Measurements from ENCODE around the gene SMIM36.

The SMIM36 gene

GRCh38 chr17:55546991-55547664 lies 35.9 kb upstream of the SMIM36 start:
- Histone ChIP-seq H3K4me3 (ENCODE audit: low read length, poor library complexity, severe bottlenecking) (no peak overlapping the region), H3K79me2 (ENCODE audit: insufficient read depth, low read length) (no peaks in the 10 kb centered on the region), H2AFZ (ENCODE audit: low read length) (no peak overlapping the region), H3K4me2 (ENCODE audit: low read depth, low read length, poor library complexity, severe bottlenecking) (no peak overlapping the region), H4K20me1 (ENCODE audit: insufficient read depth, low read length, poor library complexity, severe bottlenecking) (no peaks in the 10 kb centered on the region), H3K9me3 (ENCODE audit: insufficient read depth, low read depth, low read length) (no peaks in the 10 kb centered on the region; the same call in 1 of the 2 replicates), H3K9me2 (replicated peaks; ENCODE audit: low read depth, low read length) (no peaks in the 10 kb centered on the region), H3K27me3 (ENCODE audit: insufficient read depth, low read length, poor library complexity, severe bottlenecking) (no peaks in the 10 kb centered on the region), H3K36me3 (ENCODE audit: insufficient read depth, low read length) (no peaks in the 10 kb centered on the region), H3F3A (ENCODE audit: low read depth) (no peaks in the 10 kb centered on the region), H3K9ac (ENCODE audit: low read depth, low read length, poor library complexity, severe bottlenecking) (no peak overlapping the region), H3K4me1 (ENCODE audit: insufficient read depth, low read length, poor library complexity, severe bottlenecking) (no peaks in the 10 kb centered on the region)
- no peak for TF ChIP-seq EZH2phosphoT487 (IDR thresholded peaks at IDR 0.05; ENCODE audit: borderline replicate concordance)
- TF ChIP-seq CTCF (conservative IDR thresholded peaks at IDR 0.05; ENCODE audit: low read length): no peak

DNA sequence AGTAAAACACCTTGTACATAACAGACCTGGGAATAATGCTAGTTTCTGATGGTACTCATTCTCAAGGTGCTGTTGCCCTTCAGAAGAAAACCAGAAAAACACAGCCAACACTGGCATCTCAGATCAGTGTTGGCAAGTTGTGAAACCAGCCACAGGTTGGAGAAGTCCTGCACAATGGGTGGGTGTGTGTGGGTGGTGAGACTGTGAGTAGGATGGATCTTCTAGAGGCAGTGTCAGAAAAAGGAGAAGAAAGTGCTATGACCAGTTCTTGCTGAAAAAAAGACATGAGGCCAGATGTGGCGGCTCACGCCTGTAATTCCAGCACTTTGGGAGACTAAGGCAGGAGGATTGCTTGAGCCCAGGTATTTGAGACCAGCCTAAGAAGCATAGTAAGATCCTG lies 35.2 kb upstream of the SMIM36 start:
- H3K4me2 ChIP-seq (ENCODE audit: low read depth, low read length, poor library complexity, severe bottlenecking): no peak overlapping the region
- no peak overlapping the region for H2AFZ ChIP-seq (ENCODE audit: low read length)
- H3K9me2 ChIP-seq (replicated peaks; ENCODE audit: low read depth, low read length): no peaks in the 10 kb centered on the region
- no peak for TF ChIP-seq EZH2phosphoT487 (IDR thresholded peaks at IDR 0.05; ENCODE audit: borderline replicate concordance)
- TF ChIP-seq CTCF (conservative IDR thresholded peaks at IDR 0.05; ENCODE audit: low read length): no peak
- H3K9me3 ChIP-seq (ENCODE audit: insufficient read depth, low read depth, low read length): no peaks in the 10 kb centered on the region; the same call in 1 of the 2 replicates
- H4K20me1 ChIP-seq (ENCODE audit: insufficient read depth, low read length, poor library complexity, severe bottlenecking): no peaks in the 10 kb centered on the region
- H3K4me3 ChIP-seq (ENCODE audit: low read length, poor library complexity, severe bottlenecking): no peak overlapping the region
- no peaks in the 10 kb centered on the region for H3F3A ChIP-seq (ENCODE audit: low read depth)
- no peaks in the 10 kb centered on the region for H3K4me1 ChIP-seq (ENCODE audit: insufficient read depth, low read length, poor library complexity, severe bottlenecking)
- H3K27me3 ChIP-seq (ENCODE audit: insufficient read depth, low read length, poor library complexity, severe bottlenecking): no peaks in the 10 kb centered on the region
- H3K79me2 ChIP-seq (ENCODE audit: insufficient read depth, low read length): no peaks in the 10 kb centered on the region
- H3K9ac ChIP-seq (ENCODE audit: low read depth, low read length, poor library complexity, severe bottlenecking): no peak overlapping the region
- no peaks in the 10 kb centered on the region for H3K36me3 ChIP-seq (ENCODE audit: insufficient read depth, low read length)

GRCh38 chr17:55545806-55546205 lies 34.6 kb upstream of the SMIM36 start:
- TF ChIP-seq EZH2phosphoT487 (IDR thresholded peaks at IDR 0.05; ENCODE audit: borderline replicate concordance) (no peak), CTCF (conservative IDR thresholded peaks at IDR 0.05; ENCODE audit: low read length) (no peak)
- no peaks in the 10 kb centered on the region for H3F3A ChIP-seq (ENCODE audit: low read depth)
- no peaks in the 10 kb centered on the region for H3K4me1 ChIP-seq (ENCODE audit: insufficient read depth, low read length, poor library complexity, severe bottlenecking)
- H3K4me3 ChIP-seq (ENCODE audit: low read length, poor library complexity, severe bottlenecking): no peak overlapping the region
- no peaks in the 10 kb centered on the region; the same call in 1 of the 2 replicates for H3K9me3 ChIP-seq (ENCODE audit: insufficient read depth, low read depth, low read length)
- H3K27me3 ChIP-seq (ENCODE audit: insufficient read depth, low read length, poor library complexity, severe bottlenecking): no peaks in the 10 kb centered on the region
- no peak overlapping the region for H2AFZ ChIP-seq (ENCODE audit: low read length)
- no peaks in the 10 kb centered on the region for H3K79me2 ChIP-seq (ENCODE audit: insufficient read depth, low read length)
- H3K36me3 ChIP-seq (ENCODE audit: insufficient read depth, low read length): no peaks in the 10 kb centered on the region
- H4K20me1 ChIP-seq (ENCODE audit: insufficient read depth, low read length, poor library complexity, severe bottlenecking): no peaks in the 10 kb centered on the region
- H3K9ac ChIP-seq (ENCODE audit: low read depth, low read length, poor library complexity, severe bottlenecking): no peak overlapping the region
- no peak overlapping the region for H3K4me2 ChIP-seq (ENCODE audit: low read depth, low read length, poor library complexity, severe bottlenecking)
- H3K9me2 ChIP-seq (replicated peaks; ENCODE audit: low read depth, low read length): no peaks in the 10 kb centered on the region
